Subcutaneous adipose tissue (tissue), 4 donors: Measurements from ENCODE around the gene C12orf60. TPM values are rescaled to one million over a fixed set of nuclear protein-coding genes. Genes with fewer than 3 reads are reported as not detected.

ENCODE experiments used
- total RNA-seq, 4 donors: library from RNA; depleted of rRNA; stranded (reverse); fragments of >200 nt; gene quantifications; one replicate each; pipeline ENCODE4 v1.1.0, GENCODE V29; 2016
- TF ChIP-seq, protein P1 (sequence below): fragments of 450-650 bp; IDR thresholded peaks from one replicate; pipeline ENCODE4 v1.5.1; 2016; ENCODE audit warnings: low read depth, mild to moderate bottlenecking, control low read depth, antibody characterized with exemption, moderate library complexity

C12orf60 gene
- total RNA-seq, 4 donors from 2014 or later: 0.34 to 2.0 (median 1.4) TPM

- TF ChIP-seq, protein P1, sequence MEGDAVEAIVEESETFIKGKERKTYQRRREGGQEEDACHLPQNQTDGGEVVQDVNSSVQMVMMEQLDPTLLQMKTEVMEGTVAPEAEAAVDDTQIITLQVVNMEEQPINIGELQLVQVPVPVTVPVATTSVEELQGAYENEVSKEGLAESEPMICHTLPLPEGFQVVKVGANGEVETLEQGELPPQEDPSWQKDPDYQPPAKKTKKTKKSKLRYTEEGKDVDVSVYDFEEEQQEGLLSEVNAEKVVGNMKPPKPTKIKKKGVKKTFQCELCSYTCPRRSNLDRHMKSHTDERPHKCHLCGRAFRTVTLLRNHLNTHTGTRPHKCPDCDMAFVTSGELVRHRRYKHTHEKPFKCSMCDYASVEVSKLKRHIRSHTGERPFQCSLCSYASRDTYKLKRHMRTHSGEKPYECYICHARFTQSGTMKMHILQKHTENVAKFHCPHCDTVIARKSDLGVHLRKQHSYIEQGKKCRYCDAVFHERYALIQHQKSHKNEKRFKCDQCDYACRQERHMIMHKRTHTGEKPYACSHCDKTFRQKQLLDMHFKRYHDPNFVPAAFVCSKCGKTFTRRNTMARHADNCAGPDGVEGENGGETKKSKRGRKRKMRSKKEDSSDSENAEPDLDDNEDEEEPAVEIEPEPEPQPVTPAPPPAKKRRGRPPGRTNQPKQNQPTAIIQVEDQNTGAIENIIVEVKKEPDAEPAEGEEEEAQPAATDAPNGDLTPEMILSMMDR: no peak
These were observed 6.9 kb downstream of the C12orf60 start for GRCh38 chr12:14810167-14810952.

- TF ChIP-seq, protein P1: no peak
These were observed 7.5 kb downstream of the C12orf60 start for GRCh38 chr12:14810953-14811483.

DNA sequence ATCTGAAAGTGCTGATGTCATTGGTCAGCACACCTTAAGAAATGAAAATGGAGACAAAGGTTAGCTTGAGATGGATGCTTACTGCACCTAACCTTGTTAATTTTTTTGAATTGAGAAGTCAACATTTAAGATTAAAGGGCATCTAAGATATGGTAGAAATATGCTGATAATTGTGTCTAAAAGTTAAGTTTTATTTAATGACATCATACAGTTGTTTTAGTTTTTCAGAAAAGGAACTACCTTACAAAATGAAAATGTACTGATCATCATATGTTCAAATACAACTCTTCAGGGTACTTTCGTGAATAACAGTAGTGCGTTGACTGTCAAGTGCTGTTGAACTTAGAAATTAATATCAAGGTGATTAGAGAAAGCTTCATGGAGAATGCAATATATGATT is 8.0 kb downstream of the C12orf60 start:
- TF ChIP-seq, protein P1: no peak

DNA sequence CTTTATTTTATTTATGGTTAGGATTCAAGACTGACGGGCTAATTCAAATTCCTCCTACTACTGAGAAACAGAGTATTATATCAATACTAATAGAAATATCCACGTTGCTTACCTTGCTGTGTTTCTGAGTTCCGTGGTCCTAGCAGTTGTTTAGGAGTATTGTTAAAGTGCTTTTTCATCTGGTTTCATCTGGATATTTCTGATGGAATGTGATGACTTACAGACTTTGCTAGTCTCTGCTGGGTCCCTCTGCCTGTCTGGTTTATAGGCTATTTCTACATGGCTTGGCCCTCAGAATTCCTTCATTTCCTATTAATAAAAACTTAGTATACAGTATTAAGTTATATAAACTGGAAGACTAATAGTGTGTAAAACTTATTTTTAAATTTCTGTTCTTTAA is 10.5 kb downstream of the C12orf60 start, which contains the start of gene SMCO3:
TSS of gene SMCO3 (minus strand) at position 169 of the 400 bp plus-strand sequence. CDS start 7,502 bp downstream, outside the sequence.
- TF ChIP-seq, protein P1: no peak

DNA sequence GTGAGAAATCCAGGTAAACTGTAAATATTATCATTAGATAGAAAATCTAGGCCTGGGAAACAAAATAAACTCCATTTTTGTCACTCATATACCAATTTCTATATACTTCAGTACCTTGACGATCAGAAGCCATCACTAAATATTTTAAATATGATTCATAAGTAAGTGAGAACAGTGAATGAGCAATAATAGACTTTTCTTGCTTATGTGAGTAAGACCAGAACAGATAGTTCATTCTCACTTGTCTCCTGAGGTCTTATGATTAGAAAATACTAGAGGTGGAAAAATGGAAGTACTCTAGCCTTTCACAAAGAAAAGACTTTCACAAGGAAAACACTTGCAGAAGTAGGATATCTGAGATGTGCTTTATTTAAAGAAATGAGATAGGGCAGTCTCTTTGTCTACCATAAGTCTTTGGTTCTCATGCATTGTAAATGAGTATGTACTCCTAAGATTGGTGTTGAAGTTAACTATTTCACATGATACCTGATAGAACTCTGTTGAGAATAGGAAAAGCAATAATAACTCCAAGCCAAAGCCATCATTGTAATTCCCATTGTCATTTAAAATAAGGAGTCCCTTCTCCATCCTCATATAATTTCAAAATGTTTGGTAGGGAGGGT is 20.7 kb downstream of the C12orf60 start:
- TF ChIP-seq, protein P1: no peak

- TF ChIP-seq, protein P1: no peak
These were observed 21.8 kb downstream of the C12orf60 start for GRCh38 chr12:14825256-14825655.

- TF ChIP-seq, protein P1: no peak
These were observed 23.0 kb downstream of the C12orf60 start for GRCh38 chr12:14826491-14826890.
